Heart right ventricle (tissue), 16 donors: Measurements from ENCODE around the gene EMC1. TPM values are rescaled to one million over a fixed set of nuclear protein-coding genes. Genes with fewer than 3 reads are reported as not detected.

Experiments
- ATAC-seq, 8 donors: fragments of 200-7000 bp; cut with Tn5 transposase; one replicate each; pipeline ENCODE4 v1.9.1; 2020; ENCODE audit warnings: mild to moderate bottlenecking in 8 of 8, moderate library complexity in 8 of 8, moderate number of reproducible peaks in 1 of 8
- DNase-seq, 2 donors: peaks; one replicate each; pipeline ENCODE4 v3.0.0-alpha.2; 2020
- H3K27ac ChIP-seq, 10 donors: fragments of 200-600 bp; sonication (generic) in 2 of 10; one replicate each; pipeline versions ENCODE4 v1.5.0 to v1.8.0; 2020 to 2022; ENCODE audit warnings: mild to moderate bottlenecking in 3 of 10
- H3K27me3 ChIP-seq, 7 donors: fragments of 200-600 bp; one replicate each; pipeline ENCODE4 v1.8.0; 2021 to 2022; ENCODE audit warnings: mild to moderate bottlenecking in 2 of 7
- H3K36me3 ChIP-seq, 9 donors: fragments of 200-600 bp; sonication (generic) in 1 of 9; one replicate each; pipeline versions ENCODE4 v1.5.0 to v1.8.0; 2020 to 2022; ENCODE audit warnings: mild to moderate bottlenecking in 2 of 9
- H3K4me1 ChIP-seq, 9 donors: fragments of 200-600 bp; sonication (generic) in 1 of 9; one replicate each; pipeline versions ENCODE4 v1.5.0 to v1.8.0; 2020 to 2022; ENCODE audit warnings: mild to moderate bottlenecking in 4 of 9
- H3K4me3 ChIP-seq, 10 donors: fragments of 200-600 bp; sonication (generic) in 2 of 10; one replicate each; pipeline versions ENCODE4 v1.5.0 to v1.8.0; 2020 to 2022; ENCODE audit warnings: mild to moderate bottlenecking in 7 of 10, moderate library complexity in 2 of 10
- H3K9me3 ChIP-seq, 11 donors: fragments of 200-600 bp in 10 of 11; sonication (generic) in 2 of 11; one replicate each; pipeline versions ENCODE4 v1.5.0 to v1.8.0; 2013 to 2022; ENCODE audit warnings: mild to moderate bottlenecking in 2 of 11, control low read depth in 1 of 11, moderate library complexity in 1 of 11
- CTCF ChIP-seq, 9 donors: fragments of 200-600 bp; sonication (generic) in 2 of 9; IDR thresholded peaks; one replicate each; pipeline versions ENCODE4 v1.5.0 to v1.8.0; 2021 to 2022; ENCODE audit warnings: antibody characterized with exemption in 9 of 9, mild to moderate bottlenecking in 5 of 9, moderate library complexity in 1 of 9
- WGBS, 2 donors: extraction: QIAGEN DNeasy Blood & Tissue Kit; methylation state at CpG; one replicate each; pipeline ENCODE4 v1.1.7; 2013; ENCODE audit warnings: inconsistent platforms in 1 of 2; 5-methylcytosine and 5-hydroxymethylcytosine counted together
- intact Hi-C, 10 donors: fragments of 100-400 bp; cut with DNase I; formaldehyde crosslinking; loops; one replicate each; pipeline versions ENCODE4 v1.11.1 to v1.14.2; 2022
- polyA plus RNA-seq, 2 donors: library from polyadenylated mRNA; stranded (reverse); fragments of 200-250 nt; gene quantifications; one replicate each; pipeline ENCODE4 v1.2.3, GENCODE V29; 2013
- total RNA-seq, 10 donors: library from RNA; stranded (reverse); fragmentation: NEBNext Ultra II Directional in 3 of 10; extraction: Animal tissue kit (Norgen Biotek cat#: 25700) in 3 of 10; gene quantifications; one replicate each; pipeline versions ENCODE4 v1.2.1 to v1.2.4, GENCODE V29; 2021 to 2023
- donor health status: Arrhythmogenic right ventricular cardiomyopathy.
- donor health status: ischemic (EF 13 %, LVEDD 7.1; RV severe dilation, severe dysfunction).
- donor health status: healthy with polysubstance abuse.
- donor health status: DM: no; HTN: yes; CAD: no.
- donor health status: DM: no; HTN: no; CAD: no.
- donor health status: ischemic (EF 25% LVEDD 6.9; RV normal size, moderate dysfunction).
- donor health status: ischemic (EF 25% LVEDD 5.7; RV mildly dilated, moderate dysfunction).
- donor health status: healthy.
- donor health status: DM: yes; HTN: yes; CAD: no.
- donor health status: Ischemic cardiomyopathy.
- donor health status: ischemic (EF 35%, LVEDD 5.7; RV mildly dilated, moderate dysfunction).
- donor health status: nonischemic (EF 11% LVEDD 7.7; RV severe dilation, severe dysfunction).
- donor health status: DM: yes; HTN: yes; CAD: no.
- donor health status: PGD.
- donor health status: ischemic (EF 29% LVEDD 5.4; RV normal size, mild dysfunction).
- donor health status: nonischemic (EF 23%, LVEDD 6.1; RV moderate dilation, normal function).

Gene EMC1
- total and polyA plus RNA-seq, 12 donors: 14.9 to 33.2 (median 27.3) TPM

GRCh38 chr1:19229828-19230325 is 21.4 kb downstream of the EMC1 start:
- ATAC-seq: no peak
- no peak for TF ChIP-seq CTCF (IDR thresholded peaks at IDR 0.05)
- peaks cover 0 to 22% (median 11%) of the 10 kb centered on the region in 9 donors for H3K4me1 ChIP-seq
- no peak overlapping the region for H3K27ac ChIP-seq
- H3K27me3 ChIP-seq: no peaks in the 10 kb centered on the region
- no peaks in the 10 kb centered on the region for H3K9me3 ChIP-seq
- H3K4me3 ChIP-seq: no peak overlapping the region
- 92 to 93% methylated on average over 6 of the region's 6 CpGs for WGBS, 2 donors
- H3K36me3 ChIP-seq: peaks cover 0 to 100% (median 59%) of the 10 kb centered on the region in 9 donors
- no peak for DNase-seq
- intact Hi-C loops: loop anchor here in 1 of 10 donors (10.0 kb wide), 1 partner anchor 325 kb away; the partner anchor contains the start of gene ALDH4A1

GRCh38 chr1:19229229-19229628 is 22.1 kb downstream of the EMC1 start:
- TF ChIP-seq CTCF (IDR thresholded peaks at IDR 0.05): no peak
- peaks cover 0 to 18% (median 9%) of the 10 kb centered on the region in 9 donors for H3K4me1 ChIP-seq
- no peak for DNase-seq
- intact Hi-C loops: no loop called here
- no peak overlapping the region for H3K4me3 ChIP-seq
- H3K27me3 ChIP-seq: no peaks in the 10 kb centered on the region
- WGBS, 2 donors: 34 to 50% methylated on average over 3 of the region's 3 CpGs
- H3K27ac ChIP-seq: no peak overlapping the region
- H3K36me3 ChIP-seq: peaks cover 0 to 100% (median 64%) of the 10 kb centered on the region in 9 donors
- no peaks in the 10 kb centered on the region for H3K9me3 ChIP-seq
- no peak for ATAC-seq

- no peak for TF ChIP-seq CTCF (IDR thresholded peaks at IDR 0.05)
- intact Hi-C loops: no loop called here
- DNase-seq (no peak), ATAC-seq (no peak)
- H3K27ac ChIP-seq: no peak overlapping the region
- no peak overlapping the region for H3K4me3 ChIP-seq
- H3K36me3 ChIP-seq: peaks cover 0 to 100% (median 72%) of the 10 kb centered on the region in 9 donors
- peaks cover 0 to 24% (median 8%) of the 10 kb centered on the region in 9 donors for H3K4me1 ChIP-seq
- no peaks in the 10 kb centered on the region for H3K27me3 ChIP-seq
- H3K9me3 ChIP-seq: no peaks in the 10 kb centered on the region
- WGBS, 2 donors: 87 to 91% methylated on average over 15 of the region's 15 CpGs
These were observed 28.1 kb downstream of the EMC1 start for GRCh38 chr1:19222979-19223824.

- intact Hi-C loops: no loop called here
- H3K27ac ChIP-seq: no peak overlapping the region
- 95 to 96% methylated on average over 11 of the region's 11 CpGs for WGBS, 2 donors
- no peaks in the 10 kb centered on the region for H3K27me3 ChIP-seq
- DNase-seq (no peak), ATAC-seq (no peak)
- peaks cover 0 to 24% (median 8%) of the 10 kb centered on the region in 9 donors for H3K4me1 ChIP-seq
- TF ChIP-seq CTCF (IDR thresholded peaks at IDR 0.05): no peak
- peaks cover 0 to 100% (median 68%) of the 10 kb centered on the region in 9 donors for H3K36me3 ChIP-seq
- H3K9me3 ChIP-seq: no peaks in the 10 kb centered on the region
- H3K4me3 ChIP-seq: no peak overlapping the region
These were observed 28.8 kb downstream of the EMC1 start for GRCh38 chr1:19222573-19222972.
